ENCODE results near the gene NT5C3B. TPM values are rescaled to one million over a fixed set of nuclear protein-coding genes. Genes with fewer than 3 reads are reported as not detected.

Gene NT5C3B
- polyA plus RNA-seq, 1 of the 3 experiments (the other 2 are of a cell fraction) = 87.4 TPM

DNA sequence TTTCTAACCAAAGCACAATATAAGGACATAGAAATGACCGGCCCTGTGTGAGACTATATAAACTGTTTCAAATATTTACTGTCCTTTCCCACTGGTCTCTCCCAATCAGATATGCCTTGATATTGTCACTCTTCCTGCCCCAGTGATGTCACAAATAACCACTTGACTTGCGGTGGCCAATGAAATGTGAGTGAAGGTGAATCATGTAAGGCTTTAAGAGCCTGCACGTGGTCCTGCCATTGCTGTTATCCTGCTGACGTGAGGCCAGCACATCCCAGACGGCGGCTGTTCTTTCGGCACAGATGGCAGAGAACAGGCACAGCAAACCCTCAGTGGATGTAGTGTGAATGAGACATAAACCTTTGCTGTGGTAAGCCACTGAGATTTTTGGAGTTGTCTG lies 34.6 kb upstream of the NT5C3B start:
- Histone ChIP-seq H3F3A (replicated peaks; ENCODE audit: insufficient read depth) (peaks cover 40% of the 10 kb centered on the region), H3K4me1 (ENCODE audit: control insufficient read depth in 1 of 2, insufficient read depth in 2 of 2, low read depth in 1 of 2, low read length in 1 of 2) (no peaks in the 10 kb centered on the region), H3K9me2 (no peaks in the 10 kb centered on the region), H3K4me2 (no peak overlapping the region), H3K9me3 (no peaks in the 10 kb centered on the region), H2AFZ (ENCODE audit: low read depth) (no peak overlapping the region), H4K20me1 (ENCODE audit: insufficient read depth) (no peaks in the 10 kb centered on the region), H3K27ac (ENCODE audit: low read depth in 2 of 2, low read length in 1 of 2) (no peak overlapping the region), H3K9ac (no peak overlapping the region), H3K4me3 (ENCODE audit: low read depth in 2 of 2, low read length in 1 of 2) (no peak overlapping the region), H3K79me2 (ENCODE audit: insufficient read depth) (no peaks in the 10 kb centered on the region), H3K36me3 (replicated peaks in 1 of 2; ENCODE audit: control insufficient read depth in 1 of 2, insufficient read depth in 2 of 2, low read length in 1 of 2) (peaks cover 58% of the 10 kb centered on the region in 2 experiments), H3K27me3 (ENCODE audit: insufficient read depth) (no peaks in the 10 kb centered on the region)
- ChIA-PET POLR2A (interaction anchor here (0.9 to 1.2 kb wide), 2 partner anchors 16 to 48 kb away, joined by 3 read pairs; partner anchors contain the start of gene ACLY), CTCF (interaction anchor here (0.8 kb wide), 1 partner anchor 84 kb away, joined by 3 read pairs; the partner anchor contains the start of gene JUP)
- WGBS (ENCODE audit: low lambda C conversion rate) = 93% methylated on average over 7 of the region's 7 CpGs
- TF ChIP-seq TEAD4 (IDR thresholded peaks at IDR 0.05; ENCODE audit: borderline replicate concordance, insufficient read depth) = no peak
- TF ChIP-seq, protein P1, sequence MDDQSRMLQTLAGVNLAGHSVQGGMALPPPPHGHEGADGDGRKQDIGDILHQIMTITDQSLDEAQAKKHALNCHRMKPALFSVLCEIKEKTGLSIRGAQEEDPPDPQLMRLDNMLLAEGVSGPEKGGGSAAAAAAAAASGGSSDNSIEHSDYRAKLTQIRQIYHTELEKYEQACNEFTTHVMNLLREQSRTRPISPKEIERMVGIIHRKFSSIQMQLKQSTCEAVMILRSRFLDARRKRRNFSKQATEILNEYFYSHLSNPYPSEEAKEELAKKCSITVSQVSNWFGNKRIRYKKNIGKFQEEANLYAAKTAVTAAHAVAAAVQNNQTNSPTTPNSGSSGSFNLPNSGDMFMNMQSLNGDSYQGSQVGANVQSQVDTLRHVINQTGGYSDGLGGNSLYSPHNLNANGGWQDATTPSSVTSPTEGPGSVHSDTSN (IDR thresholded peaks at IDR 0.05) = no peak
- no peak for TF ChIP-seq YY1 (IDR thresholded peaks at IDR 0.05; ENCODE audit: low read depth)
- no peak for TF ChIP-seq CHD2 (IDR thresholded peaks at IDR 0.05; ENCODE audit: low read length, partially characterized antibody)
- no peak for TF ChIP-seq MXI1 (IDR thresholded peaks at IDR 0.05; ENCODE audit: low read depth, low read length)
- no peak for TF ChIP-seq TCF12 (IDR thresholded peaks at IDR 0.05)
- TF ChIP-seq, protein P2, sequence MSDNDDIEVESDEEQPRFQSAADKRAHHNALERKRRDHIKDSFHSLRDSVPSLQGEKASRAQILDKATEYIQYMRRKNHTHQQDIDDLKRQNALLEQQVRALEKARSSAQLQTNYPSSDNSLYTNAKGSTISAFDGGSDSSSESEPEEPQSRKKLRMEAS (IDR thresholded peaks at IDR 0.05; ENCODE audit: low read depth) = no peak
- TF ChIP-seq EP300 (IDR thresholded peaks at IDR 0.05; ENCODE audit: borderline replicate concordance in 1 of 2, low read depth in 1 of 2, low read length in 1 of 2) = no peak
- no peak for TF ChIP-seq FOXJ3 (CRISPR knock-in tag; IDR thresholded peaks at IDR 0.05)
- no peak for TF ChIP-seq NFIC (IDR thresholded peaks at IDR 0.05; ENCODE audit: borderline replicate concordance)
- TF ChIP-seq MEF2A (IDR thresholded peaks at IDR 0.05; ENCODE audit: borderline replicate concordance, low read depth) = no peak
- TF ChIP-seq, protein P3, sequence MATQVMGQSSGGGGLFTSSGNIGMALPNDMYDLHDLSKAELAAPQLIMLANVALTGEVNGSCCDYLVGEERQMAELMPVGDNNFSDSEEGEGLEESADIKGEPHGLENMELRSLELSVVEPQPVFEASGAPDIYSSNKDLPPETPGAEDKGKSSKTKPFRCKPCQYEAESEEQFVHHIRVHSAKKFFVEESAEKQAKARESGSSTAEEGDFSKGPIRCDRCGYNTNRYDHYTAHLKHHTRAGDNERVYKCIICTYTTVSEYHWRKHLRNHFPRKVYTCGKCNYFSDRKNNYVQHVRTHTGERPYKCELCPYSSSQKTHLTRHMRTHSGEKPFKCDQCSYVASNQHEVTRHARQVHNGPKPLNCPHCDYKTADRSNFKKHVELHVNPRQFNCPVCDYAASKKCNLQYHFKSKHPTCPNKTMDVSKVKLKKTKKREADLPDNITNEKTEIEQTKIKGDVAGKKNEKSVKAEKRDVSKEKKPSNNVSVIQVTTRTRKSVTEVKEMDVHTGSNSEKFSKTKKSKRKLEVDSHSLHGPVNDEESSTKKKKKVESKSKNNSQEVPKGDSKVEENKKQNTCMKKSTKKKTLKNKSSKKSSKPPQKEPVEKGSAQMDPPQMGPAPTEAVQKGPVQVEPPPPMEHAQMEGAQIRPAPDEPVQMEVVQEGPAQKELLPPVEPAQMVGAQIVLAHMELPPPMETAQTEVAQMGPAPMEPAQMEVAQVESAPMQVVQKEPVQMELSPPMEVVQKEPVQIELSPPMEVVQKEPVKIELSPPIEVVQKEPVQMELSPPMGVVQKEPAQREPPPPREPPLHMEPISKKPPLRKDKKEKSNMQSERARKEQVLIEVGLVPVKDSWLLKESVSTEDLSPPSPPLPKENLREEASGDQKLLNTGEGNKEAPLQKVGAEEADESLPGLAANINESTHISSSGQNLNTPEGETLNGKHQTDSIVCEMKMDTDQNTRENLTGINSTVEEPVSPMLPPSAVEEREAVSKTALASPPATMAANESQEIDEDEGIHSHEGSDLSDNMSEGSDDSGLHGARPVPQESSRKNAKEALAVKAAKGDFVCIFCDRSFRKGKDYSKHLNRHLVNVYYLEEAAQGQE (IDR thresholded peaks at IDR 0.05; ENCODE audit: low read depth, low read length) = no peak
- no peak for TF ChIP-seq EZH2phosphoT487 (IDR thresholded peaks at IDR 0.05; ENCODE audit: borderline replicate concordance, low read depth)
- DNase-seq = no peak

All from SK-N-SH (cell line).